ENCODE data around the gene NPFF.

NPFF gene

DNA sequence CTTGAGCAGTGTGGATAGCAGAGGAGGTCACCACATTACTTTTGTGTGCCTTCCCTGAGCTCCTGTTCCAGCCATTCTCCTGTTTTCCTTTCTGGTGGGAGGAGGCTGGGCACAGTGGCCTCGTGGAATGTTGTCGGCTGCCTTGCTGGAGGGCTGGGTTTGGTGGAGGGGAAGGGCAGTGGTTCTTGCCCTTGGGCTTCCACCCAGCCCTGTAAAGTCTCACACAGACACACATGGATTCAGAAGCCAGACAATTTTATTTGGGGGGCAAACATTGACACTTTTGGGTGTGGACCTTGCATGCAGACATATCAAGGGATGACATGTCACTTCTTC lies 866 bp downstream of the NPFF start:
- H3K4me3 ChIP-seq (ENCODE audit: low read depth, low read length) = no peak overlapping the region
- TF ChIP-seq, protein P1, sequence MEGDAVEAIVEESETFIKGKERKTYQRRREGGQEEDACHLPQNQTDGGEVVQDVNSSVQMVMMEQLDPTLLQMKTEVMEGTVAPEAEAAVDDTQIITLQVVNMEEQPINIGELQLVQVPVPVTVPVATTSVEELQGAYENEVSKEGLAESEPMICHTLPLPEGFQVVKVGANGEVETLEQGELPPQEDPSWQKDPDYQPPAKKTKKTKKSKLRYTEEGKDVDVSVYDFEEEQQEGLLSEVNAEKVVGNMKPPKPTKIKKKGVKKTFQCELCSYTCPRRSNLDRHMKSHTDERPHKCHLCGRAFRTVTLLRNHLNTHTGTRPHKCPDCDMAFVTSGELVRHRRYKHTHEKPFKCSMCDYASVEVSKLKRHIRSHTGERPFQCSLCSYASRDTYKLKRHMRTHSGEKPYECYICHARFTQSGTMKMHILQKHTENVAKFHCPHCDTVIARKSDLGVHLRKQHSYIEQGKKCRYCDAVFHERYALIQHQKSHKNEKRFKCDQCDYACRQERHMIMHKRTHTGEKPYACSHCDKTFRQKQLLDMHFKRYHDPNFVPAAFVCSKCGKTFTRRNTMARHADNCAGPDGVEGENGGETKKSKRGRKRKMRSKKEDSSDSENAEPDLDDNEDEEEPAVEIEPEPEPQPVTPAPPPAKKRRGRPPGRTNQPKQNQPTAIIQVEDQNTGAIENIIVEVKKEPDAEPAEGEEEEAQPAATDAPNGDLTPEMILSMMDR (IDR thresholded peaks at IDR 0.05; ENCODE audit: low read depth, low read length, missing control alignments) = no peak
- in situ Hi-C loops (cut with HindIII; ENCODE audit: low sequenced_read_pairs) = no loop called here
- DNase-seq (ENCODE audit: low read depth) = no peak

- TF ChIP-seq, protein P1 (IDR thresholded peaks at IDR 0.05; ENCODE audit: low read depth, low read length, missing control alignments) = no peak
- DNase-seq (ENCODE audit: low read depth) = no peak
- no peak overlapping the region for H3K4me3 ChIP-seq (ENCODE audit: low read depth, low read length)
- in situ Hi-C loops (cut with HindIII; ENCODE audit: low sequenced_read_pairs) = no loop called here
Observed at GRCh38 chr12:53505555-53506449, 1.5 kb downstream of the NPFF start.

DNA sequence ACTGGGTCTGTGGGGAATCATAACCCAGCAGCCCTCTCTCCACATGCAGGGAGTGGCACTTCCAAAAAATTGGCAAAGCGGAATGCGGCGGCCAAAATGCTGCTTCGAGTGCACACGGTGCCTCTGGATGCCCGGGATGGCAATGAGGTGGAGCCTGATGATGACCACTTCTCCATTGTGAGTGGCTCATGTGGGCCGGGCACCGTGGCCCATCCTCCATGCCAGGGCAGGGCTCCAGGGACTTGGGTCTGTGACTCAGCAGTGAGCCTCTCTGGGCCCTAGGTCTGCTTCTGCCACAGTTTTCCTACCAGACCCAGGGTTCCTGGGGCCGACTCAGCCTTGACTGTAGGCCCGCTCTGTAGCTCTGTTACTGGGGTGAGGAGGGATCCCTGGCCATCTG lies 2.2 kb downstream of the NPFF start:
- no peak overlapping the region for H3K4me3 ChIP-seq (ENCODE audit: low read depth, low read length)
- in situ Hi-C loops (cut with HindIII; ENCODE audit: low sequenced_read_pairs) = no loop called here
- TF ChIP-seq, protein P1 (IDR thresholded peaks at IDR 0.05; ENCODE audit: low read depth, low read length, missing control alignments) = no peak
- no peak for DNase-seq (ENCODE audit: low read depth)

DNA sequence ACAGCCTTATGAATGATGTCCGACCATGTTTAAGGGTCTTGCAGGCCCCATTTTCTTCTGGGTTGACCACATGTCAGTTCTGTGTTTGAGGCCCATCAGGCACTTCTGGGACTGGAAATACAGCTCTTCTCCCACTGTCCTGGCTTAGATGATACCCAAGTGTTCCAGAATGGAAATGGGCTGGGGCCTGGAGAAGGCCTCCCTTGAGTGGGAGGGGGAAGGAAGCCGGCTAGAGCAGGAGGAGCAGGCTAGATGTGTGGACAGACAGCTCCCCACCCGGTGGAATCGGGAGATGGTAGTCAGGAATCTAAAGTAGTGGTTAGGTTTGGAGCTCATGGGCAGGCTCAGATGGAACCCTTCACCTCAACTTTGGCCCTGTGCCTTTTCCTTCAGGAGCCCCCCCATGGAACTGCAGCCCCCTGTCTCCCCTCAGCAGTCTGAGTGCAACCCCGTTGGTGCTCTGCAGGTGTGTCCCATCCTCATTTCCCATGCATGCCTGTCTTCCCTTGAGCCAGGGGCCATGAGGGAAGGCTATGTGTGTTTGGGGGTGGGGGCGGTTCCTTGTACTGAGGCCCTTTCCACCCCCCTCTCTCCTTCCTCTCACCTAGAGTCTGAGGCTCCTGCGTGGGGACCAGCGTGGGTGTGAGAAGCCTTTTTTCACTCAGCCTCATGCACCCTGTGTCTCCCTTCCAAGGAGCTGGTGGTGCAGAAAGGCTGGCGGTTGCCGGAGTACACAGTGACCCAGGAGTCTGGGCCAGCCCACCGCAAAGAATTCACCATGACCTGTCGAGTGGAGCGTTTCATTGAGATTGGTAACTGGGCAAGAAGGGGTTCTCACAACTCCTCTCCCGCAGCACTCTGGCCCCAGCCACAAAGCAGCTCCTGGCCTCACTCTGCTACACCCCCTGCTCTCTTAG lies 3.0 kb downstream of the NPFF start:
- in situ Hi-C loops (cut with HindIII; ENCODE audit: low sequenced_read_pairs) = no loop called here
- H3K4me3 ChIP-seq (ENCODE audit: low read depth, low read length) = no peak overlapping the region
- TF ChIP-seq, protein P1 (IDR thresholded peaks at IDR 0.05; ENCODE audit: low read depth, low read length, missing control alignments) = no peak
- no peak for DNase-seq (ENCODE audit: low read depth)

- in situ Hi-C loops (cut with HindIII; ENCODE audit: low sequenced_read_pairs) = no loop called here
- TF ChIP-seq, protein P1 (IDR thresholded peaks at IDR 0.05; ENCODE audit: low read depth, low read length, missing control alignments) = no peak
- no peak for DNase-seq (ENCODE audit: low read depth)
- H3K4me3 ChIP-seq (ENCODE audit: low read depth, low read length) = no peak overlapping the region
Observed at GRCh38 chr12:53502983-53503728, 4.1 kb downstream of the NPFF start.

GRCh38 chr12:53502331-53502730 lies 5.0 kb downstream of the NPFF start:
- DNase-seq (ENCODE audit: low read depth) = no peak
- TF ChIP-seq, protein P1 (IDR thresholded peaks at IDR 0.05; ENCODE audit: low read depth, low read length, missing control alignments) = no peak
- H3K4me3 ChIP-seq (ENCODE audit: low read depth, low read length) = no peak overlapping the region

More at GRCh38 chr12:53502331-53502730, 5.0 kb downstream of the NPFF start:
- in situ Hi-C loops (cut with HindIII; ENCODE audit: low sequenced_read_pairs) = no loop called here
